ENCODE data around the gene ZNF354C. TPM values are rescaled to one million over a fixed set of nuclear protein-coding genes. Genes with fewer than 3 reads are reported as not detected.

The ZNF354C gene
- total and polyA plus RNA-seq, 2 of the 13 experiments (the other 11 are each of a cell fraction or from before 2014, with no cell fraction given) = 0.02 TPM; not detected in 1

GRCh38 chr5:179023528-179024189, 36.5 kb upstream of the ZNF354C start, which contains the start of gene ZNF879 (continued):
- TF ChIP-seq ZNF282 (IDR thresholded peaks at IDR 0.05; ENCODE audit: partially characterized antibody) = no peak
- no peak for TF ChIP-seq SRSF1 (optimal IDR thresholded peaks at IDR 0.05; ENCODE audit: low read depth, low read length)
- TF ChIP-seq JUND (CRISPR knock-in tag; IDR thresholded peaks at IDR 0.05) = no peak
- TF ChIP-seq THAP11 (CRISPR knock-in tag; IDR thresholded peaks at IDR 0.05) = peak; percentile 99
- TF ChIP-seq CSRNP1 (CRISPR knock-in tag; IDR thresholded peaks at IDR 0.05) = no peak
- no peak for TF ChIP-seq ZNF280B (CRISPR knock-in tag; IDR thresholded peaks at IDR 0.05; ENCODE audit: borderline replicate concordance)
- no peak for TF ChIP-seq ZBTB34 (CRISPR knock-in tag; IDR thresholded peaks at IDR 0.05)
- no peak for TF ChIP-seq ZNF589 (CRISPR knock-in tag; conservative IDR thresholded peaks at IDR 0.05)
- TF ChIP-seq ZBTB44 (CRISPR knock-in tag; IDR thresholded peaks at IDR 0.05) = no peak
- TF ChIP-seq ZNF414 (CRISPR knock-in tag; IDR thresholded peaks at IDR 0.05) = peak; percentile 40; the same call in 1 of the 2 replicates
- no peak for TF ChIP-seq ZNF512 (CRISPR knock-in tag; IDR thresholded peaks at IDR 0.05)
- no peak for TF ChIP-seq ZBTB2 (CRISPR knock-in tag; IDR thresholded peaks at IDR 0.05; ENCODE audit: low read depth)
- TF ChIP-seq ZNF350 (CRISPR knock-in tag; IDR thresholded peaks at IDR 0.05; ENCODE audit: borderline replicate concordance, low read depth) = 0 out of 2 replicates have a peak, but pooled peaks have one; percentile 22

All from HepG2 (cell line).